Mucosa of gallbladder (tissue), 1 donor: Measurements from ENCODE around the gene MRTO4. TPM values are rescaled to one million over a fixed set of nuclear protein-coding genes. Genes with fewer than 3 reads are reported as not detected.
"Not testable (repeated sequence)": the region's sequence is repeated elsewhere in the genome, so short reads cannot be mapped to it uniquely, and the experiment has no call there.

Experiments used
- DNase-seq: peaks from one replicate; pipeline ENCODE4 v3.0.0-alpha.2; 2020; ENCODE audit warnings: low spot score
- total RNA-seq: library from RNA; stranded (reverse); gene quantifications from one replicate; pipeline ENCODE4 v1.2.1, GENCODE V29; 2021
- donor health status: DM: no; HTN: no; CAD: no.

The MRTO4 gene
- 14.2 TPM for total RNA-seq

DNA sequence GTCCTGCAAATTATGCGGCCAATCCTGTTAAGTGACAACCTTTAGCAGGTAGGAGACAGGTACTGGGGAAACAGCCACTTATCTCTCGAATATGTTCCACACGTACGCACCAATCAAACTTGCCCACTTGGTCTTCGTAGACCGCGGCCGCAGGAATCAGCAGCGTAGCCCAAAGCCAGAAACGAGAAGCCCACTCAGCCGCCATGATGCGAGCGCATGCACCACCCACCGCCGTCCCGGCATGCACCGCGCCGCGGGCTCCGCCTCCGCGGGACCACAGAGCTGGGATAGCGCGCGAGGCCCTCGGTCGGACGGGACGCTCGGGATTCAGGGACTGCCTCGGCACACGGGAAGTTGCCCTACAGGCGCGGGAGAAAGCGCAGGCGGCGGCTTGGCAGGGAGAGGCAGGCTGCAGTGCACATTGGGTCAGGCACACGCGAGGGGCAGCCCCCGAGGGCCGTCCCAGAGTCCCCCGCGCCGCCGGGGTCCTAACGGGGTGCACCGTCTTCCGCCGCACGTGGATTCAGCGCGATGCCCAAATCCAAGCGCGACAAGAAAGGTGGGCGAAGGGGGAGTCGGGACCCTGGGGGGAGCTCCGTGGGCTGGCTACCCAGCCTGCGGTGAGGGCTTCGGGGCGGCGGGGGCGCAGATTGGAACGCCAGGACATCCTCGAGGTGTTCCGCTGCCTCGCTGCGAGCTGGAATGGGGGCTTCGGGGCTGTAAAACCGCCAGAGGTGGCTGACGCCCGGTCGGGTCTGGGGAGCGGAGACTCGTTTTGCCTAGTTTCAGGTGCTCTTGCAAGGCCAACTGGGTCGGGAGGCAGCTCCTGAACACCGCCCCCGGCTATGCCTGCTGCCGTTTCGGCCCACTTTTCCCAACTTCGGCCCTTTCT lies at the start of gene MRTO4, which contains the start of gene EMC1:
Gene MRTO4, plus strand, starts transcription at position 501 of the 892 bp plus-strand sequence. Its CDS starts 31 bp downstream, at position 532.
Gene EMC1, minus strand, starts transcription at position 220 of the 892 bp plus-strand sequence. Its CDS starts 15 bp downstream, at position 205.
- peak; percentile 90 for DNase-seq

GRCh38 chr1:19202396-19202795 lies 49.2 kb upstream of the MRTO4 start:
- no peak for DNase-seq

DNA sequence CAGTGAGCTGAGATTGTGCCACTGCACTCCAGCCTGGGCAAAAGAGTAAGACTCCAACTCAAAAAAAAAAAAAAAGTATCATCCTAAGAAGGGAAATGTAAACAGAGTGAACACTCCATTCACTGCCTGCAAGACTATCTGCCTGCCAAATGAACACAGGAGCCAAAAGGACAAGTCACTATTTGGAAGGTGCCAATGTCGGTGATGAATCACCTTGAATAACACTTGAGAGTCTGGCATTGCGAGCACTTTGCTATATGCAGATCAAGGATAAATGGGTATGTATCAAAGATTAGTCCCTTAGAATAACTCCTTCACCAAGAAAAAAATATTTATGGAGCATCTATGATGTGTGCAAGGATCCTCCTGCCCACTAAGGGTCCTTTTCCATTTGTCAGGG lies 48.2 kb upstream of the MRTO4 start:
- DNase-seq: peak; percentile 69

- no peak for DNase-seq
Measured at GRCh38 chr1:19204446-19205266, 46.9 kb upstream of the MRTO4 start.

GRCh38 chr1:19205403-19205802 lies 46.2 kb upstream of the MRTO4 start:
- no peak for DNase-seq

DNA sequence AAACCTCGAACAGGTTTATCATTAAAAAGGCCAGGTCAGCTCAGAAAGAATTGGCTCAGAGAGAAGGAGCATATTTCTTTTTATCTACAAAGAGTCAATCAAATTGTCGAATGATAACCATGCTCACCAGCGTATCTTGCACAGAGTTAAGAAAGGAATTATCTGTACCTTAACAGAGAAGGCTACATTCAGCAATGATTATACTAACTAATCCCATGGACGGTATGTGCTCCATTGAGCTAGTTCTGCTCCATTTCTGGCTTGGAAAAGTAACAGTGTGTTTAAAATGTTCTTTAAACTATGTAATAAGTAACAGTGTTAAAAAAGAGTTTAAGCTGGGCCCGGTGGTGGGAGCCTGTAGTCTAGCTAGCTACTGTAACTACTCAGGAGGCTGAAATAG lies 45.8 kb upstream of the MRTO4 start:
- no peak for DNase-seq

- DNase-seq: no peak
Measured at GRCh38 chr1:19206947-19207346, 44.7 kb upstream of the MRTO4 start.

DNA sequence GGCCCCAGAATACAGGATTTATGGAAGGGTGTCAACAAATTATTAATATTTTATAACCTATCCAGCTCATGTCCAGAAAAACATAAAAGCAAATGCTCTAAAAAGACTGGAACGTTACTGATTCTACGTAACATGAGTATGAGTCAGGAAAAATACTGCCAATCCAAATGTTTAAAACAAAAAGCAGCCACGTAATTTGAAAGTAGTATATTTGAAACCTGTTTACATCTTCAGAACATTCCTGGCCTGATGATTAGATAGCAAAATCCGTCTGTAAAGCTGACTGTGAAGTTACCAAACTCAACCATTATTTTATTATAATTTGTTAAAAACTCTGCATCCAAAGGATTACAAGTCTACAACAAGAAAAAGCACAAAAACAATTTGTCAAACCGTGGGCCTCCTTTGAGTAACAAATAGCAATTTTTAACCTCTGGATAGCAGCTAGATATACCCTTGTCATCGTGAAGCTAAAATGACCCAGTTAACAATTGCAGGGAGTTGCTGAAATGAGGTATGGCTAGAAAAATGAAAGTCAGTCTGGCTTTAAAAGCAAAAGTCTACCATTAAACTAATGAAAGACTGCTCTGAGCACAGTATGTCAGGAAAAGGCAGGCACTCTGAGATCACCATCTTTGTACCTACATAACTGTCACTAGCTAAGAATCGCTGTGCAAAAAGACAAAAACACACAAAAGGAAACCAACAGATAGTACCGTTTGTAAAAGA lies 42.7 kb upstream of the MRTO4 start:
- no peak for DNase-seq

DNA sequence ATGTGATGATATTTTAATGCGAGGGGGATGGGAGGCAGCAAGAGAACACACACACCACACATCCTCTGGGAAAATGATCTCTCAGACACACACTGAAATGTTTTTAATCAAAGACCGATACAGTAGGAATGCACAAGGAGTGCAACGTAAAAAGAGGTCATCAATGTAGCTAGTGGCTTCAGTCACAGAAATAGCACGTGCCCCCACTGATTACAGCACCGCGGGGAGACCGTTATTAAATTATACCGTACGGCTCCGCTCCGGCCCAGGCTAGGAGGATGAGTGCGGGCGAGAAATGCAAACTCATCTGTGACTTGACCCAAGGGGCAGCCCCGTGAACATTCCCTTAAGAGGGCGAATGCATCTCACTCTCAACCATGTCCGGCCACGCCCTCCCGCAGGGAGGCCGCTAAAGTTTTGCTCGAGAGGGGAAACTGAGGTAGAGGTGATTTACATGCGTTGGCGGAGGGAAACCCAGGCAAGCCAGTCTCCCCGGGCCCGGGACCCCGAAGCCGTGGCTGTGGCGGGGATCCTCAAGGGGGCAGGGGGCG lies 42.1 kb upstream of the MRTO4 start:
- peak; percentile 21 for DNase-seq

- DNase-seq: peak; percentile 95
Measured at GRCh38 chr1:19209990-19210771, 41.4 kb upstream of the MRTO4 start, which contains the start of gene UBR4. Gene UBR4, minus strand, starts transcription at chr1:19210266. Its CDS starts 18 bp downstream, at chr1:19210248.

DNA sequence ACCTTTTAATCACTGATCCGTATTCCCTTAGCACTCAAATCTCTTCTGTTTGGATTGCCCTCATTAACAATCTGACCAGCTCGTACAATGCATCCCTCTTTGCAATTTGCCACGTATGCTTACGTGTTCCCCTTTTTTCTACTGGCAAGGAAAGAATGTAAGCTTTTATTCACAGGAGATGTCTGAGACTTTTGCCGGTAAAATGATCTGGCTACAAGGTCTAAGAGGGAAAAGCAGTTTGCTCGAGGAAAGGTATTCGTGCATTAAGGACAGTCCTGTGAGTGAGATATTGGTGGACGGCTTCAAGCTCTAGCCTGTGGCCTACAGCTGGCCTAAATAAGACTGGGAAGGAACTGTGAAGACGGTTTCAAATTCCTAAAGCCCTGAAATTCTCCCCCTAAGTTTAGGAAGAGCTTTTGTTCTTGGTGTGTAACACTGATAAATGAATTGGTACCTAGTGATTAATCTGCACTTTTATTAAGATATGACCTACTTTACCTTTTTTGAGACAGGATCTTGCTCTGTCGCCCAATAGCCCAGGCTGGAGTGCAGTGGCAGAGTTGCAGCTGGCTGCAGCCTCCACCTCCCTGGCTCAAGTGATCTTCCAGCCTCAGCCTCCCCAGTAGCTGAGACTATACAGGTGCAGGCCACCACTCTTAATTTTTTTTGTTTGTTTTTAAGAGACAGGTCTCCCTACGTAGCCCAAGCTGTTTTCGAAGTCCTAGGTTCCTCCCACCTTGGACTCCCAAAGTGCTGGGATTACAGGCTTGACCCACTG lies 40.6 kb upstream of the MRTO4 start:
- no peak for DNase-seq

DNA sequence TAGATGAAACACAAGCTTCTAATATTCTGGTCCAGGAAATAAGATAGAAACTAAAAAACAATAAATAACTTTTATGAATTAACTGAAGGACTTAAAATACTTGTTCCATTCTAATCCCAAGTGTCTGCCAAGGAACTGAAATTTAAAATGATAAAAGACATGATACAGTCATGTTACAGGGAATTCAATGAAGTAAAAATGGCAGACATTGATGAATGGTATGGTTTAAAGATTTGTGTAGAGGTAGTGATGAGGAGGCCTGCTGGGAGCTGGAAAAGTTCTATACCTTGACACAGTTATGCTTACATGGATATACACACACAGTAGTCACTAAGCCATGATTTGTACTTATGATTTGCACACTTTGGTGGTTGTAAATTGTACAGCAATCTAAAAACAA lies 39.4 kb upstream of the MRTO4 start:
- DNase-seq: no peak

DNA sequence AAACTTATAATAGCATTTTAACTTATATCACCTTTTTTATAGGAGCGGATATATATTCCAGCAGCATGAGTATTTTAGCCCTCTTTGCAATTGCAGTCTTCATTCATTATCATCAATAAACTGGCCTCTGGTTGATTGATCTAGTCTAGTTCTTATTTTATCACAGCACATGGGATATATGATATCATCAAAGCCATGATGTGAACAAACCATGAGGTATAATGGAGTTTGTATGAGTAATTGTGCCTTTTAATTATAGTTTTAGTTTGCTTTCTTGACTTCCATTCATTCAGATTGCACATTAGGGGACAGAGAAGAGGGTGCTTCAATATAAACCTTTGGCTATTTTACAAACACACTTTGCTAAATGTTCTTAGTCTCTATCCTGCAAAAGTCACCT lies 38.0 kb upstream of the MRTO4 start:
- no peak for DNase-seq

GRCh38 chr1:19216585-19216984 lies 35.0 kb upstream of the MRTO4 start:
- not testable (repeated sequence) for DNase-seq

DNA sequence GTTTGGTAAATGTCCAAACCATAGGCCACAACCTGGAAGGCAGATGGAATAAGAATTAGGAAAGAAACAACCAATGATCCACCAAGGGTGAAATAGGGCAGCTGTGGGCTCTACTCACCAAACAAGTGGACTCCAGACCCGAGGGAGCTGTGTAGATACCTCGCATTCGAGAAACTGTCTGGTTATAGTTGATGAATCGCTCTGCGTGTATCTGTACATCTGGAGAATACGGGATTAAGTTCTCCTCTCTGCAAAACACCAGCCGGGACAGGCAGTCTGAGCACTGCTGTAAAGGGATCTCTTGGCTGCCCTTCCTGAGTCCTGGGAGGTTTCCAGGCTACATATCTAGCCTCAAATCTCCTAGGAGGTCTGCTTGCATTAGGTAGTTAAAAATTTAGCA lies 32.2 kb upstream of the MRTO4 start:
- no peak for DNase-seq

GRCh38 chr1:19220080-19220846 lies 31.3 kb upstream of the MRTO4 start:
- DNase-seq: no peak

- no peak for DNase-seq
Measured at GRCh38 chr1:19220991-19221390, 30.6 kb upstream of the MRTO4 start.

DNA sequence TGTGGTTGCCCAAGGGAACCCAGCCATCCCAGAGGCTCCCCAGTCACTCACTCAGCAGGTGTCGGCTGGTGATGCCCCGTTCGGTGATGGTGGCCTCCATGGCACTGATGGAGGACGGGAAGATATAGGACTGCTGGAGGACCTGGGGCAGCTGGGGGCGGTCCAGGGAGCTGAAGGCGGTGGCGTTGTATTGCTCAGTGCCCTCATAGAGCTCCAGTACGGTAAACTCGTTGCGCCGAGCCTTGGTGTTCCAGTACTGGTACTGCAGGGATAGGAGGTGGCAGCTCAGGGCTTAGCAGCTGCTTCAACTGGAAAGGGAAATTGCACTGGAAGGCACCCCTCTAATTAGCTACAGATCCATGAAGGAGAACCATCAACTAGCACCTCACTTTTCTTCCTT lies 29.0 kb upstream of the MRTO4 start:
- DNase-seq: no peak
